ENCODE measurements around the gene MPG. TPM values are rescaled to one million over a fixed set of nuclear protein-coding genes. Genes with fewer than 3 reads are reported as not detected.

The MPG gene
- total RNA-seq, 2 donors from 2014 or later: 29.9 to 40.2 TPM

DNA sequence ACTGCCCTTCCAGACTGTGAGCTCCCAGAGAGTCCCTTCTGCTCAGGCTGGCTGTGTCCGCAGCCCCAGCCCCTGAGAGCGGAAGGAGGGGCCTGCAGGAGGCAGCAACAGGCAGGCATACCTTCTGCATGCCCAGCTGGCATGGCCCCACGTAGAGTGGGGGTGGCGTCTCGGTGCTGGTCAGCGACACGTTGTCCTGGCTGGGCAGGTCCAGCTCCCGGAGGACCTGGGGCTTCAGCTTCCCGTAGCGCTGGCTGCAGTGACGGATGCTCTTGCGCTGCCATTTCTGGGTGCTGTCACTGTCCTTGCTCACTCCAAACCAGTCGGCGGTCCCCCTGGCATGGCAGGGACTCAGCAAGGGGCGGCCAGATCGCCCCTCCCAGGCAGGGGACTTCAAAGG, 14.6 kb upstream of the MPG start:
- intact Hi-C loops (cut with DNase I): no loop called here
- ATAC-seq (no peak), DNase-seq (peak; percentile 16)

DNA sequence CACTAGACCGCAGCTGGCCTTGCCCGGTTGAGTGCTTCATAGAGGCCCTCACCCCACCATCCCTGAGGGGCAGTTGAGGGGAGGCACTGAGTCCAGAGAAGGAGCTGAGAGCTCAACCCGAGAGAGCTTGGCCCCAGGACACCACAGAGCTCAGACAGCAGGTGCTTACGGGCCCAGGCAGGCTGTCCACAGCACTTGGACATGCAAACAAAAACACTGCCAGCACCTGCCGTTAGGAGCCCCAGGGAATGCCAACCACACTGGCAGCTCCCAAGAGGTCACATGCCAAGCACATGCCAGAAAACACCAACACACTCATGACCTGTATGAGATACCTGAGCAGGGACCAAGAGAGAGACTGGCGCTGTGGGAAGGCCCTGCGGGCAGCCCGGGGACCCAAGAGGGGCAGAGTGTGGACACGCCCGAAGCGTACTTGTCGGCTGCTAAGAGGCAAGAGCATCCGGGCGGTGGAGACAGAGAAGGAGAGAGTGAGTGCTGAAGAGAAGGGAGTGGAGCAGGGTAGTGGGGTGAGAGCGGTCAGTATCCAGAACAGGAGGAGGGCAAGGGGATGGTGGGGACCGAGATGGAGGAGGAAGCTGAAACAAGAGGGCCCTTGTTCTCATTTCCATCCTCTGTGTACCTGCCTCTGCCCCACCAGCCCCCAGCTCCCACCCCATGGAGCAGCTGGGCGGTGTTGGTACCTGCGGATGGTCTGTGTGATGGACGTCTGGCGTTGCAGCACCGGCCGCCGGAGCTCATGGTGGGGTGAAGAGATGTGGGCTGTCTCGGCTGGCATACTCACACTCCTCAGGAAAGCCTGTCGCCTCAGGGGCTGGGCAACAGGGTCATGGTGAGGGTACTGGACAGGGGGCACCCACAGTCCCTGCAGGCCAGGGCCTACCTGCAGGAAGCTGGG, 13.8 kb upstream of the MPG start:
- ATAC-seq (no peak), DNase-seq (peak; percentile 19)
- intact Hi-C loops (cut with DNase I): loop anchor here in 1 of 2 donors (2.0 kb wide), 1 partner anchor 33 kb away; no protein-coding TSS in a partner anchor

DNA sequence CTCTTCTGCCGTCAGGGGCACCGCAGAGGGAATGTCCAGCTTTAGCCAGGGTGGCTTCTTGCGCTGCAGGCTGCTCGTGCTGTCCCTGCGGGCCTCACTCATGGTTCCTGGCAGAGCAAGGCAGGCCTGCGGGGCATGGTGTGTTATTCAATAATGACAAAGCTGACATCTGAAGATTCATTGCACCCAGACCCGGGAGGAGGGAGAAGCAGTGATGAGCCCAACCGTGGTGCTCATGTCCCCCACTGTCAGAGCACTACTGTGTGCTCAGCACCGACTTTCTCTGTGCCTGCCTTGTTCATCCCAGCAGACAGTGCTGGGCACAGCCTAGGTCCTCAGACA, 13.1 kb upstream of the MPG start:
- DNase-seq (no peak), ATAC-seq (no peak)
- intact Hi-C loops (cut with DNase I): loop anchor here (1.0 to 2.0 kb wide), 2 partner anchors 32 kb away; no protein-coding TSS in a partner anchor

DNA sequence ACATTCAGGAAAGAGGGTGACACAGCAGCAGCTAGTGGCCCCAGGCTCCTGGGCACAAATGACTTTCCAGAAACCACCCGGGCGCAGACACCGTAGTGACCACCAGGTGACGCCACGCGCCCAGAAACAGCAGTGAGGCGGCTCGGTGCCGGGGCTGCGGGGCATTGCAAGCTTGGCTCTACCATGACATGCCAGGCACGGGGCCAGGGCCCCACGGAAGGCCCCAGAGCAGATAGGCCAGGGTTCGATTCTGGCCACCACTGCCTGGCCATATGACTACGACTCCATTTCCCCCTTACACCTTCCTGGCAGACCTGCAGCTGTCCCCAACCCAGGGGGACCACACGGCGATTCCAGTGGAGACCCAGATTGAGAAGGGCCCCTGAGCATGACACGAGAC, 12.3 kb upstream of the MPG start:
- intact Hi-C loops (cut with DNase I): loop anchor here (1.0 to 2.0 kb wide), 2 partner anchors 31 to 32 kb away; no protein-coding TSS in a partner anchor
- DNase-seq (peak; percentile 90), ATAC-seq (peak; percentile 53 to 80)

DNA sequence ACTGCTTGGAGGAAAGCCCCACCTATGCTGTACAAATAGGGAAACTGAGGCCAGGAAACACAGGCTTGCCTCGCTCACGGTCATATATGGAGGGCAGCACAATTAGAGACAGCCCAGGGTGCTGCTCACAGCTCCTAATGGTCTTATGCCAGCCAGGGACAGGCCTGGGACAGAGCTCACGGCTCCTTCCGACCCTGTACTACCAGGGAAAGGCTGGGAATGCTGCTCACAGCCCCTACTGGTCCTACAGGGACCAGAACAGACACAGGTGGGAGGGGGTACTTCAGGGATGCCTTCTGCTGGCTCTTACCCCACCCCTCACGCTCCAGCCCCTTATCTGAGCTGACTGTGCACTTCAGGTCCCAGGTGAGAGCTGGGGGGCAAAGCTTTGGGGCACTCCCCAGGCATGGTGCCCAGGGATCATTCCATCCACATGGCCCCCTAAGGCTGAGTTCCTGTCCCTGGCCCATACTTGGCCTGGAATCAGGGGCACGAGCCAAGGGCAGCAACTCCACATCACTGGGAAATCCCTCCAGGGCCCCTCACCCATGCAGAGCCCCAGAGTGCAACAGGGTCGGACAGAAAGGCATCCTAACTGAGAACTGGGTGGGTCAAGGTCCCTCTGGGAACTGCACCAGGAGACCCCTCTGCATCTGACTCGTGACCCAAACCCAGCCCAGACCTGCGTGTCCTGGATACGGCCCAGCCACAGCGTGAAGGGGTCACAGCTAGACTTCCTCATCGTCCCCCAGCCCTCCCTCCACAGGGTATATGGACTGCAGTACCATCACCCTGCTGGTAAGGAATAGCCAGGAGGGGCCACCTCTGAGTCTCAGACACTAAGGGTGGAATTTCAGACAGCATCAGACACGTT, 11.5 kb upstream of the MPG start:
- peak; percentile 19 for DNase-seq
- intact Hi-C loops (cut with DNase I): no loop called here
- no peak for ATAC-seq

DNA sequence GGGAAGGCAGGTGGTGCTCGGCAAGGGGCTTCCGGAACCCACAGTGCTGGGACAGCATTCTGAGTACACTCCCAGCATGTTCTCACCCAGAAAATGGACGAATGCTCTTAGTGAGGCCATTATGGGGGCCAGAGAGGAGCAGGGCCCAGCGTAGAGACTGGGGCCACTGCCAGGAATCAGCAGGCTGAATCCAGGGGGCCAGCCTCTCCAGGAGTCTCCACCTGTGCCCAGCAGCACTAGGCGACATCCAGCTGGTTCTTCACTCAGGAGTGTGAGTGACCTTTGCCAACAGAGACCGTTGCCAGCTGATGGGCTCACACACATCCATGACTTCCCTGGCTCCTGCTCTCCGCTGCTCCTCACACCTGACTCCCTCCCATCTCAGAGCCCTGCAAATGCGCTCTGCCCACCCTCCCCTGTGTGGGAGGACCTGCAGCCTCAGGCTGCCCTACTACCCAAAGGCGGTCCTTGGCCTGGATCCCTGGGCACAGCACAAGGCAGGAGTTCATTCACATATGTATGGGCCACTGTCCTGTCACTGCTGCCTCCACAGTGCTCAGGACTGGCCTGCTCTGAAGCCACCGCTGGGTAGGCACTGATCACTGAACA, 10.7 kb upstream of the MPG start:
- DNase-seq (no peak), ATAC-seq (peak in 1 of 2 donors; percentile 1)
- intact Hi-C loops (cut with DNase I): no loop called here

DNA sequence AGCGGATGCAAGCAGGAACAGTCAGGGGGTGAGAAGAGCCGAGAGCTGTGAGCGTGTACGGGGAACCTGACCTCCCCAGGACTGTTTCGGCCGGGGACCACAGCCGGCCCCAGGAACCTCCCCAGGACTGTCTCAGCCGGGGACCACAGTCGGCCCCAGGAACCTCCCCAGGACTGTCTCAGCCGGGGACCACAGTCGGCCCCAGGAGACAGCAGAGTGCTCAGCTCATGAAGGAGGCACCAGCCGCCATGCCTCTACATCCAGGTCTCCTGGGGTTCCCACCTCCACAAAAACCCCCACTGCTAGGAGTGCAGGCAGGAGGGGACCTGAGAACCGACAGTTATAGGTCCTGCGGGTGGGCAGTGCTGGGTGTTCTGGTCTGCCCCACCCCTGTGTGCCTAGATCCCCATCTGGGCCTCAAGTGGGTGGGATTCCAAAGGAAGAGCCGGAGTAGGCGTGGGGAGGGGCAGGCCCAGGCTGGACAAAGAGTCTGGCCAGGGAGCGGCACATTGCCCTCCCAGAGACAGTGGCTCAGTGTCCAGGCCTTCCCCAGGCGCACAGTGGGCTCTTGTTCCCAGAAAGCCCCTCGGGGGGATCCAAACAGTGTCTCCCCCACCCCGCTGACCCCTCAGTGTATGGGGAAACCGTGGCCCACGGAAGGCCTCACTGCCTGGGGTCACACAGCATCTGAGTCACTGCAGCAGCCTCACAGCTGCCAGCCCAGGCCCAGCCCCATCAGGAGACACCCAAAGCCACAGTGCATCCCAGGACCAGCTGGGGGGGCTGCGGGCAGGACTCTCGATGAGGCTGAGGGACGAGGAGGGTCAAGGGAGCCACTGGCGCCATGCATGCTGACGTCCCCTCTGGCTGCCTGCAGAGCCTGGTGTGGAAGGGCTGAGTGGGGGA, 9.9 kb upstream of the MPG start:
- intact Hi-C loops (cut with DNase I): no loop called here
- ATAC-seq (peak in 1 of 2 donors; percentile 13), DNase-seq (no peak)

DNA sequence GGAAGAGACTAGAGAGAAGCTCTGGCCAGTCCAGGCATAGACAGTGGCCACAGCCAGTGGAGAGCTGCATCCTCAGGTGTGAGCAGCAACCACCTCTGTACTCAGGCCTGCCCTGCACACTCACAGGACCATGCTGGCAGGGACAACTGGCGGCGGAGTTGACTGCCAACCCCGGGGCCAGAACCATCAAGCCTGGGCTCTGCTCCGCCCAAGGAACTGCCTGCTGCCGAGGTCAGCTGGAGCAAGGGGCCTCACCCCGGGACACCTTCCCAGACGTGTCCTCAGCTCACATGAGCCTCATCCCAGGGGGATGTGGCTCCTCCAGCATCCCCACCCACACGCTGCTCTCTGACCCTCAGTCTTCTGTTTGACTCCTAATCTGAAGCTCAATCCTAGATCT, 8.8 kb upstream of the MPG start:
- intact Hi-C loops (cut with DNase I): no loop called here
- DNase-seq (no peak), ATAC-seq (no peak)

DNA sequence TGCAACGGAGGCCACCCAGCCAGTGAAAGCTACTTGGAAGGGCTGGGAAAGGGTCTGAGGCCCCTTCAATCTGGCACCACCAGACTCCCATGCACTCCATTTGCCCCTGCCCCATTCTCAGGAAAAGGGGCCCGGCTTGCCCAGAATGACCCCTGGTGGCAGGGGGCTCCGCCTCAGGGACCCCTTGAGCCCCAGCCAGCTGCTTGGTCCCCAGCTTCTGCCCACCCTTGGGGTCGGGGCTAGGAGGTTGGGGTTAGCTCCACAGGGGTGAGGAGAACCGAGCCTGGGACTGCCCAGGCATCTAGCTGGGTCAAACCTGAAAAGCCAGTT, 6.8 kb upstream of the MPG start:
- intact Hi-C loops (cut with DNase I): no loop called here
- DNase-seq (no peak), ATAC-seq (no peak)

DNA sequence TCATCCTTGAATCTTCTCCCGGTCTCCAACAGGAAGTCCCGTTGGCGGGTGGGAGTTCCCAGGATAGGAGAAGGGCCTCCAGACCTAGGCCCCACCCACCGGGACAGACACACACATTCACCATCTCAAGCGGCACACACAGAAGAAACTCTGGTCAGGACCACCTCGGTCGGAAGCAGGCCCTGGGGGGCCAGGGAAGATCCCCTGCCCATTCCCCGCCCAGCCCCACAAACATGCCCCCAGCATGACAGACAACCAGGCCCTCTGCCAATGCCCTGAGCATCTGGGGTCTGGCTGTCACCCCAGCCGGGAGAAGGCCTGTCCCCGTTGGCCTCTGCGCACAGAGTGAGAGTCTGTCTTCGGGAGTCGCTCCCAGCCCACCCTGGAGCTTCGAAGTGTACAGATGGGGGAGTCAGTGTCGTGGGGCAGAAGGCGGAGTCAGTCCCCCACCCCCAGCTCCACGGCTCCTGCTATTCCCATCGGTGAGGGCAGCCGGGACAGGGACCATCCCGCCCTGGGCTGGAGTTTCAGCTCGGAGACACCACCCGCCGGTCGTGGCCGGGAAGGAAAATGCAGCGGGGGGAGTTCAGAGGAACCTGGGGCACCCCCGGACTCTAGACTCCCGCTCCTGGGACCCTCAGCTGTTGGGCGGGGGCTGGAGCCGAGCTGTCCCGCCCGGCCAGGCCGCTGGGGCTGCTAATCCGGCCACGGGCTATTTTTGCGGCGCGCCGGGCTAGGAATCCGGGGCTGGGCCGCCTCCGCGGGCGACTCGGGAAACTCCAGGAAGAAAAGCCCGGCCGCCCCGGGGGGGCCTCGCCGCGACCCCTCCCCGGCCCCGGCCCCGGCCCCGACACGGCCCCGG, 6.3 kb upstream of the MPG start:
- peak; percentile 16 to 21 for ATAC-seq
- peak; percentile 85 for DNase-seq
- intact Hi-C loops (cut with DNase I): no loop called here

DNA sequence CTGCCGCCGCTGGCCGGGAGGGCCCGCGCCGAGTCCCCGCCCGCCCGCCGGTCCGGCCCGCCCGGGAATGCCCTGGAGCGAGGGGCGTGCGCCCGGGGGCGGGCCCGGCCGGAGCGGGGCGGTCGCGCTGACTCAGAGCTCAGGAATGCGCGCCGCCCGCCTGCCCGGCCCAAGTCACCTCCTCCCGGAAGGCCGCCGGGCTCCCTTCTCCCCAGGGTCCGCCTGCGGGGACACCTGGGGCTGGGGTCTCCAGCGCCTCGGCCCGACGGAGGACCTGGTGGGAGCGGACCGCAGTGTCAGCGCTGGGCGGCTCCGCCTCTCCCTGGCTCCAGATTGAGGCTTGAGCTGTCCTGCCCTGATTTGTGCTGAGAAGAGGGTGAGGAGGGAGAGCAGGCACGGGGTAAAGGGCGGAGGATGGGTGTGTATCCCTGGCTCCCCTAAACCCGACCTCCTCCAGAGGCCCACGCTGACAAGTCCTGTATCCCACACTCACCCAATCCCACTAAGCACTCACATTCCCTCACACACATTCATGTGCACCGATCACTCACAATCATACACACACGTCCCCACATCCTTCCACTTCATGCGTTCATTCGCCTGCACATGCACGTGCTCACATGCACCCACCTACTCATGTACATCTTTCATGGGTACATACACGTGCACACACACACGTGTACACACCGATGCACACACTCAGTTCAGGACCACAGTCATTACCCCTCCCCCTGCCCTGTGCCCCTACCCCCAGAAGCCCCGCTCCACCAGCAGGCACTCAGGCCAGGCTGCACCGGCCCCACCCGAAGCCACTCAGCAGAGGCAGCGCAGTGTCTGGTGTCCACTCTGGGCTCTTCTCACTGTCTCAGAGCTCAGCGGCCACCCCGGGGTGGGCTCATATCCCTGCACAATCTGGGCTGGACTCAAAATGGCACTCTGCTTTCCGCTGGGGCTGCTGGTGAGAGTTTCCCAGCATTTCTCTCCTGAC, 5.2 kb upstream of the MPG start, which contains the start of gene RHBDF1:
TSS of gene RHBDF1 (minus strand) at position 71 of the 988 bp plus-strand sequence. CDS start 7,616 bp downstream, outside the sequence.
- intact Hi-C loops (cut with DNase I): no loop called here
- peak; percentile 48 to 70 for ATAC-seq
- peak; percentile 79 for DNase-seq

DNA sequence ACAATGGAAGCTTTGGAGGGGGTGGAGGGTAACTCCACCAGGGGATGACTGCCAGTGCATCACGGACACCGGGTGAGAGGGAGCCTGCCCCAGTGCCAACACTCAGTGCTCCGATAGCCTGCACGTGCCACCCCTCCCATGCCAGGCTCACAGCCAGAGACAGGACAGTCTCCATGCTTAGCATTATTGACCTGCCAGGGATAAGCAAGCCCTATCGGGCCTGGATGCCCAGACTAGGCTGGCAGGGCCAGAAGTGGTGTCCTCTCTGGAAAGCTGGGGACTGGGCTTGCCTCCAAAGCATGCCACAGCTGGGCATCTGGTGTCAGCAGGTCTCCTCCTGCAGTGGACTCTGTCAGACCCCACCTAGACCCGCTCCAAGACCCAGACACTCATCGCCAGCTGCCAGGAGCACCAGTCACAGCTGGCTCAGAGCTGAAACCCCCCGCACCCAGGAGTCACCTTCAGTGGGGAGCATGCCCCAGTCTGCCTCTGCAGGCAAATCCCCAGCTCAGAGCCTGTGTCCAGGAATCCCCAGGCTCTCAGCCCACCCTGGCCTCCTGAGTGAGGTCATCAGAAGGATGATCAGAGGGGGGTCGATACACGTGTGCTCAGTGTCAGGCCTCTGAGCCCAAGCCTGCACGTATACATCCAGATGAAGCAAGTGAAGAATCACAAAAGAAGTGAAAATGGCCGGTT, 3.8 kb upstream of the MPG start:
- DNase-seq (peak; percentile 62), ATAC-seq (peak; percentile 1 to 17)
- intact Hi-C loops (cut with DNase I): no loop called here

DNA sequence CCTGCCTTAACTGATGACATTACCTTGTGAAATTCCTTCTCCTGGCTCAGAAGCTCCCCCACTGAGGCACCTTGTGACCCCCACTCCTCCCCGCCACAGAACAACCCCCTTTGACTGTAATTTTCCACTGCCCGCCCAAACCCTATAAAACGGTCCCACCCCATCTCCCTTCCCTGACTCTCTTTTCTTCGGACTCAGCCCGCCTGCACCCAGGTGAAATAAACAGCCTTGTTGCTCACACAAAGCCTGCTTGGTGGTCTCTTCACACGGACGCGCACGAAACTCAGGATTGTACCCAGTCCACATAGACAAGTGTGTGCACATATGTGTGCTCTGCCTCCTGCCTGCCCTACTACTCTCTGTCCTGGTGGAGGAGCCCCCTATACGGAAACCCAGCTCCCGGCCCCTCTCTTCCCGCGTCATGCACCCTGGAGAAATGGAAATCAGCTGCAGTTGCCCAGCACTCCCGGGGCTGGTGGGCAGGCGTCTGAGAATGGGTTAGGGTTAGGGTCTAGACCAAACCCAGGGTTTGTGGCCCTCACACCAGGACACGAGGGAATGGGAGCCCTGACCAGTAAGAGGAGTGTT, 3.2 kb upstream of the MPG start:
- DNase-seq: no peak
- no peak for ATAC-seq
- intact Hi-C loops (cut with DNase I): no loop called here

DNA sequence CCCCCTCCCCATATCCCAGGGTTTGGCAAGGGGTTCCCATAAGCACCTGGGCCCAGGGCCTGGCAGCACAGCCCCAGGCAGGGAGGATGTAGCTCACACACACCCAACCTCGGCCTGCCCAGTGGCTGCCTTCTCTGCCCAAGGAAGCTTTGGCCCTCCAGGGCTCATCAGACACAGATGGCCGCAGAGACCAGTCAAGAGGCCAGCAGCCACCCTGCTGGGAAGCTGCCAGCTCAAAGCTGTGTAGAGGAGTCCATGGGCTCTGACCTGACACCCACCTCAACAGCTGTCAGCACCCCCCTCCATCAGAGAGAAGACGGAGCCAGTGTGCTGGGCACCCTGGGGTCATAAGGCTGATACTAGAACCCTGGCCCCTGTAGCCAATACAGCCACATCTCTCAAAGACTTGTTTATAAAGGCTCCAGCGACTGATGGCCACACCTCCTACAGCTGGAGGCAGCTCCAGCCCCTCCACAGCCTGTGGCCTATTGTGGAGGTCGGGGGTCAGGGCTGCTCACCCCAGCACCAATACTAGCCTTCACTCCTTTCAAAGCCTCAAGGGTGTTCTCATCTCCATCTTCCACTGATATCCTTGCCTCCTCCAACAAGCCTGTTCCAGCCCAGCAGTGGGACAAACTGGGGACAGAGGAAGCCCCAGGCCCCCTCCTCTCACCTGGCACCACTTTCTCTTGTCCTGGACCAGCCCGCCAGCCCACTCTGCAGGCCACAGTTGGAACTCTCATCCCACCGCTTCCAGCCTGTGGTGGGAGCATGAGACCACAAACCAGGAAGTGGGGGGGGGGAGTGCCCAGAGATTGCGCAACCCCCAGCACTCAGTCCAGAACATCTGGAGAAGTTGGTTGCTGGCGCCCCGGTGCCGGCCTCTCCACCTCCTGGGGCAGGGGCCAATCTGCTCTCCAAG, 2.2 kb upstream of the MPG start:
- ATAC-seq: peak; percentile 8 to 11
- intact Hi-C loops (cut with DNase I): no loop called here
- peak; percentile 84 for DNase-seq
